ENCODE results near the gene GPR173.

- no peak for TF ChIP-seq GABPA (IDR thresholded peaks at IDR 0.05; ENCODE audit: borderline replicate concordance, insufficient read depth, low read length)
- TF ChIP-seq KDM1A (IDR thresholded peaks at IDR 0.05; ENCODE audit: borderline replicate concordance, low read length): no peak
These were observed 37.9 kb downstream of the GPR173 start for GRCh38 chrX:53086464-53086863.
